Measurements from ENCODE around the gene SSBP4.

GRCh38 chr19:18418483-18419194, 559 bp upstream of the SSBP4 start:
- no peak for TF ChIP-seq CTCF (IDR thresholded peaks at IDR 0.05; ENCODE audit: control extremely low read depth in 1 of 3, insufficient read depth in 1 of 3, low read depth in 1 of 3, low read length in 3 of 3)
- no peak for TF ChIP-seq ATF3 (IDR thresholded peaks at IDR 0.05; ENCODE audit: insufficient read depth, low read depth, low read length)
- TF ChIP-seq SP1 (IDR thresholded peaks at IDR 0.05; ENCODE audit: low read depth, low read length) = no peak
- peak; percentile 62; the same call in 1 of the 2 replicates for TF ChIP-seq SUZ12 (IDR thresholded peaks at IDR 0.05; ENCODE audit: low read length)

All from H1 (cell line).